Measurements from ENCODE around the gene MAPKBP1.

DNA sequence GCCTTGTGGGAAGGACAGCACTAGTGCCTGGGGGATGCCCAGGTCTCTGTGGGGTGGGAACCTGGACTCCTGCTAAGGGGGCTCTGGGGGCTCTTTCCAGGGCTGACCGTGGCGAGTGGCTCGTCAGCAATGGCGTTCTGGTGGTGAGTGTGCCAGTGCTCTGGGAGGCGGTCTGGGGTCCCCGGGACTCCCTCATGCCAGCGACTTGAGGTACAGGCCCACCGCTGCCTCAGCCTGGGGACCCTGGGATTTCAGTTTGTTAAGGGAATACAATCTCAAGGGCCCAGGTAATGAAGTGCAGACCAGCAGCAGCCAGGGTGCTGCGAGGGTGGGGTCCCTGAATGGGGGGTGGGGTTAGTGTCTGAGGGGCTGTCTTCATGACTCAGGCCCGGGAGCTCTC, 66.8 kb downstream of the MAPKBP1 start:
- TF ChIP-seq, protein P1, sequence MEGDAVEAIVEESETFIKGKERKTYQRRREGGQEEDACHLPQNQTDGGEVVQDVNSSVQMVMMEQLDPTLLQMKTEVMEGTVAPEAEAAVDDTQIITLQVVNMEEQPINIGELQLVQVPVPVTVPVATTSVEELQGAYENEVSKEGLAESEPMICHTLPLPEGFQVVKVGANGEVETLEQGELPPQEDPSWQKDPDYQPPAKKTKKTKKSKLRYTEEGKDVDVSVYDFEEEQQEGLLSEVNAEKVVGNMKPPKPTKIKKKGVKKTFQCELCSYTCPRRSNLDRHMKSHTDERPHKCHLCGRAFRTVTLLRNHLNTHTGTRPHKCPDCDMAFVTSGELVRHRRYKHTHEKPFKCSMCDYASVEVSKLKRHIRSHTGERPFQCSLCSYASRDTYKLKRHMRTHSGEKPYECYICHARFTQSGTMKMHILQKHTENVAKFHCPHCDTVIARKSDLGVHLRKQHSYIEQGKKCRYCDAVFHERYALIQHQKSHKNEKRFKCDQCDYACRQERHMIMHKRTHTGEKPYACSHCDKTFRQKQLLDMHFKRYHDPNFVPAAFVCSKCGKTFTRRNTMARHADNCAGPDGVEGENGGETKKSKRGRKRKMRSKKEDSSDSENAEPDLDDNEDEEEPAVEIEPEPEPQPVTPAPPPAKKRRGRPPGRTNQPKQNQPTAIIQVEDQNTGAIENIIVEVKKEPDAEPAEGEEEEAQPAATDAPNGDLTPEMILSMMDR (IDR thresholded peaks at IDR 0.05): no peak
- TF ChIP-seq POLR2A (IDR thresholded peaks at IDR 0.05) (no peak), EP300 (IDR thresholded peaks at IDR 0.05) (no peak)
